GM12874 (cell line): ENCODE data around the gene LRRC28.

Experiments
- TF ChIP-seq, protein P1 (sequence below): IDR thresholded peaks from 2 replicates; pipeline ENCODE4 v1.5.1; 2011; ENCODE audit warnings: low read depth, mild to moderate bottlenecking, control low read depth, low read length, moderate library complexity; ENCODE audit not compliant: insufficient read depth

The LRRC28 gene

DNA sequence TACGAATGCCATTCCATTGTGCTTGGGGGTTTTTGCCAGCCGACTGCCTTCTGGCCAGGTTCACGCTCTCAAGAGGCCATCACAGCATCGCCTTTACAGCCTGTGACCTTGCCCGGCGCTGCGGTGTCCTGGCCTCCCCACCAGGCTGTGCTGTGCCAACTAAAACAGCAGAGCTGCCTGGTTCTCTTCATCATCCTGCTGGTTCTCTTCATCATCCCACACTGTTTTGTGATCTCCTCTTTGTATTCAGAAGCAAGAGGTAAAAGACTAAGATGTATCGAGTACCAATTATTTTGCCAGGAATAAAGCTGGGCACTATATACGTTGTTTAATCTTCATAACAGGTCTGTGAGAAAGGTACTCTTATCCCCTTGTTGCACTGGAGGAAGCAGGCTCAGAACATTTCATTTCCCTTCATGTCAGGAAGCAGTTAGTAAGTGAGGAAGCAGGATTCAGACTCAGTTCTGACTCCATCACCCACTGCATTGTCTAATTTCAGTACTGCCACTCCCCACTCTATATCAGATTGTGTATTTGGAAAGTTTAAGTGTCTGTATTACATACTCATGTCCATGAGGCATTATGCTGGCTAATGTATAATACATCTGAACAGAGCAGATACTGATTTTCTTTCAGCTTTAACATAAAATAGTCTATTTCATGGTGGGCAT is 92.7 kb downstream of the LRRC28 start:
- TF ChIP-seq, protein P1, sequence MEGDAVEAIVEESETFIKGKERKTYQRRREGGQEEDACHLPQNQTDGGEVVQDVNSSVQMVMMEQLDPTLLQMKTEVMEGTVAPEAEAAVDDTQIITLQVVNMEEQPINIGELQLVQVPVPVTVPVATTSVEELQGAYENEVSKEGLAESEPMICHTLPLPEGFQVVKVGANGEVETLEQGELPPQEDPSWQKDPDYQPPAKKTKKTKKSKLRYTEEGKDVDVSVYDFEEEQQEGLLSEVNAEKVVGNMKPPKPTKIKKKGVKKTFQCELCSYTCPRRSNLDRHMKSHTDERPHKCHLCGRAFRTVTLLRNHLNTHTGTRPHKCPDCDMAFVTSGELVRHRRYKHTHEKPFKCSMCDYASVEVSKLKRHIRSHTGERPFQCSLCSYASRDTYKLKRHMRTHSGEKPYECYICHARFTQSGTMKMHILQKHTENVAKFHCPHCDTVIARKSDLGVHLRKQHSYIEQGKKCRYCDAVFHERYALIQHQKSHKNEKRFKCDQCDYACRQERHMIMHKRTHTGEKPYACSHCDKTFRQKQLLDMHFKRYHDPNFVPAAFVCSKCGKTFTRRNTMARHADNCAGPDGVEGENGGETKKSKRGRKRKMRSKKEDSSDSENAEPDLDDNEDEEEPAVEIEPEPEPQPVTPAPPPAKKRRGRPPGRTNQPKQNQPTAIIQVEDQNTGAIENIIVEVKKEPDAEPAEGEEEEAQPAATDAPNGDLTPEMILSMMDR = peak; percentile 48; the same call in 1 of the 2 replicates

GRCh38 chr15:99344639-99345038 is 93.4 kb downstream of the LRRC28 start:
- TF ChIP-seq, protein P1 = no peak

- TF ChIP-seq, protein P1 = no peak
These were observed 94.0 kb downstream of the LRRC28 start for GRCh38 chr15:99345242-99345641.

GRCh38 chr15:99345832-99346462 is 94.7 kb downstream of the LRRC28 start:
- TF ChIP-seq, protein P1 = no peak

DNA sequence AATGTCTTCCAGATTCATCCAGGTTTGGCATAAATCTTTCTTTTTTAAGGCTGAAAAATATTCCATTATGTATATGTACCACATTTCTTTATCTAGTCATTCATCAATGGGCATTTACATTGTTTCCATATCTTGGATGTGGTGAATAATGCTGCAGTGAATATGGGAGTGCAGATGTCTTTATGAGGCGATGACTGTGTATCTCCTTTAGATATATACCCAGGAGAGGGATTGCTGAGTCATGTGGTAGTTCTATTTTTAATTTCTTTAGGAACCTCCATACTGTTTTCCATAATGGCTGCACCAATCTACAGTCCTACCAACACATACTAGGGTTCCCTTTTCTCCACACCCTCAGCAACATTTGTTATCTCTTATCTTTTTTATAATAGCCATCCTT is 96.3 kb downstream of the LRRC28 start:
- TF ChIP-seq, protein P1 = no peak

GRCh38 chr15:99348412-99348811 is 97.1 kb downstream of the LRRC28 start:
- TF ChIP-seq, protein P1 = no peak

DNA sequence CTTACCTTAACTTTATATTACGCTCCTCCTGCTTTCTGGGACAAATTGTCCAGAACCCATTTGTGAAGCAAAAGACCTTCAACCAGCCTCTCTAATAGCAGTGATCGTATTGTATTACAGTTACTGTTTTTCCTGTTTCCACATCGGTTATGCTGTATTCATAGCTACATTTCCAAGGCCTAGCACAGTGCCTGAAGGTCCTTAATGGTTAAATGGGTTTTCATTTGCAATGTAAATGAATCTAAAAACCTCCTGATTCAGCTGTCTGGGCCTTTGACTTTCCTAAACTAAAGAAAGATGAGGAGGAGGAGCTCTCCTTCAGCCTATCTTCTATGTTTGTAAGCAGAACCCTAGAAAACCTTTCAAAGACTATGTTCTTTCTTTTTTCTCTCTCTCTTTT is 99.1 kb downstream of the LRRC28 start:
- TF ChIP-seq, protein P1 = no peak
